SU-DHL-6 (cell line): ENCODE measurements around the gene KIFC1.

Experiments
- H2AFZ ChIP-seq: fragments of 200-600 bp; sonication (generic); 2 replicates; pipeline ENCODE4 v1.6.1; 2014; ENCODE audit warnings: low read depth, mild to moderate bottlenecking, moderate library complexity, mixed read lengths, antibody characterized with exemption, low read length; ENCODE audit not compliant: severe bottlenecking
- H3F3A ChIP-seq: fragments of 200-600 bp; shearing (Covaris generic); 2 replicates; pipeline ENCODE4 v1.6.0; 2016; ENCODE audit warnings: antibody characterized with exemption, mild to moderate bottlenecking; ENCODE audit not compliant: insufficient read depth
- H3K27ac ChIP-seq: fragments of 200-600 bp; sonication (generic); 2 replicates; pipeline ENCODE4 v1.5.1; 2016; ENCODE audit warnings: low read depth, mild to moderate bottlenecking, low read length, moderate library complexity, mixed read lengths
- H3K27me3 ChIP-seq: fragments of 200-600 bp; sonication (generic), shearing (Covaris generic); 2 replicates; pipeline ENCODE4 v1.6.0; 2014; ENCODE audit warnings: mild to moderate bottlenecking, low read length
- H3K36me3 ChIP-seq: fragments of 200-600 bp; sonication (generic); 2 replicates; pipeline ENCODE4 v1.6.1; 2014; ENCODE audit warnings: mild to moderate bottlenecking, low read length, mixed read lengths
- H3K4me2 ChIP-seq: fragments of 300-600, 200-600 bp; shearing (Covaris generic), sonication (generic); 2 replicates; pipeline ENCODE4 v1.6.0; 2014; ENCODE audit warnings: low read length, low read depth, mild to moderate bottlenecking; ENCODE audit not compliant: poor library complexity, severe bottlenecking
- H3K4me3 ChIP-seq: fragments of 200-600 bp; sonication (generic); 2 replicates; pipeline ENCODE4 v1.5.1; 2014; ENCODE audit warnings: antibody characterized with exemption, low read length, mild to moderate bottlenecking, mixed read lengths; ENCODE audit not compliant: insufficient read depth, poor library complexity, severe bottlenecking
- H3K79me2 ChIP-seq: fragments of 200-600 bp; sonication (generic); 2 replicates; pipeline ENCODE4 v1.6.1; 2014; ENCODE audit warnings: mild to moderate bottlenecking, low read length, moderate library complexity; ENCODE audit not compliant: insufficient read depth
- H3K9ac ChIP-seq: fragments of 200-600 bp; sonication (generic); 2 replicates; pipeline ENCODE4 v1.7.0; 2014; ENCODE audit warnings: mild to moderate bottlenecking, low read length
- H3K9me2 ChIP-seq: fragments of 200-600 bp; sonication (generic); replicated peaks from 2 replicates; pipeline ENCODE4 v1.6.1; 2014; ENCODE audit warnings: low read length; ENCODE audit not compliant: insufficient read depth
- H3K9me3 ChIP-seq: fragments of 200-600 bp; sonication (generic); 2 replicates; pipeline ENCODE4 v1.6.1; 2014; ENCODE audit warnings: low read length, mixed read lengths; ENCODE audit not compliant: insufficient read depth
- H4K20me1 ChIP-seq: fragments of 200-600 bp; sonication (generic); 2 replicates; pipeline ENCODE4 v1.6.1; 2014; ENCODE audit warnings: low read depth, mild to moderate bottlenecking, antibody characterized with exemption, low read length, moderate library complexity, mixed read lengths
- CTCF ChIP-seq: fragments of 200-600 bp; sonication (generic); IDR thresholded peaks from one replicate; pipeline ENCODE4 v1.5.1; 2017; ENCODE audit warnings: antibody characterized with exemption, mild to moderate bottlenecking, low read length, moderate library complexity; ENCODE audit not compliant: insufficient read depth, poor library complexity, severe bottlenecking
- EZH2phosphoT487 ChIP-seq: fragments of 200-600 bp; sonication (generic), shearing (Covaris generic); conservative IDR thresholded peaks from 2 replicates; pipeline ENCODE4 v1.6.1; 2018; ENCODE audit warnings: mild to moderate bottlenecking, antibody characterized with exemption, low read length, moderate library complexity, mixed read lengths

KIFC1 gene

GRCh38 chr6:33443619-33444504 is 52.2 kb downstream of the KIFC1 start:
- Histone ChIP-seq H3K9ac (no peak overlapping the region), H3K4me3 (no peak overlapping the region), H4K20me1 (no peaks in the 10 kb centered on the region), H3K9me3 (no peaks in the 10 kb centered on the region), H3K36me3 (no peaks in the 10 kb centered on the region), H2AFZ (no peak overlapping the region), H3K4me2 (no peak overlapping the region), H3F3A (no peaks in the 10 kb centered on the region), H3K9me2 (no peaks in the 10 kb centered on the region), H3K27ac (no peak overlapping the region), H3K79me2 (no peaks in the 10 kb centered on the region), H3K27me3 (no peaks in the 10 kb centered on the region)
- TF ChIP-seq EZH2phosphoT487 (no peak), CTCF (no peak)

GRCh38 chr6:33445119-33445603 is 53.5 kb downstream of the KIFC1 start:
- H3K36me3 ChIP-seq = no peaks in the 10 kb centered on the region
- no peaks in the 10 kb centered on the region for H3F3A ChIP-seq
- no peaks in the 10 kb centered on the region for H4K20me1 ChIP-seq
- TF ChIP-seq CTCF (no peak), EZH2phosphoT487 (no peak)
- H3K4me2 ChIP-seq = no peak overlapping the region
- H3K27ac ChIP-seq = no peak overlapping the region
- no peaks in the 10 kb centered on the region for H3K79me2 ChIP-seq
- H3K9me2 ChIP-seq = no peaks in the 10 kb centered on the region
- H3K9me3 ChIP-seq = no peaks in the 10 kb centered on the region
- H2AFZ ChIP-seq = no peak overlapping the region
- no peak overlapping the region for H3K4me3 ChIP-seq
- no peaks in the 10 kb centered on the region for H3K27me3 ChIP-seq
- H3K9ac ChIP-seq = no peak overlapping the region

- no peaks in the 10 kb centered on the region for H3K79me2 ChIP-seq
- H3K4me3 ChIP-seq = no peak overlapping the region
- H2AFZ ChIP-seq = no peak overlapping the region
- H3K4me2 ChIP-seq = no peak overlapping the region
- no peaks in the 10 kb centered on the region for H3K9me2 ChIP-seq
- no peaks in the 10 kb centered on the region for H3K9me3 ChIP-seq
- H3F3A ChIP-seq = no peaks in the 10 kb centered on the region
- H3K27ac ChIP-seq = no peak overlapping the region
- H4K20me1 ChIP-seq = no peaks in the 10 kb centered on the region
- no peaks in the 10 kb centered on the region for H3K27me3 ChIP-seq
- H3K9ac ChIP-seq = no peak overlapping the region
- no peaks in the 10 kb centered on the region for H3K36me3 ChIP-seq
- TF ChIP-seq EZH2phosphoT487 = no peak
- TF ChIP-seq CTCF = no peak
These were observed 54.7 kb downstream of the KIFC1 start for GRCh38 chr6:33446356-33446755.
